Spleen (tissue), 7 donors: ENCODE measurements around the gene CCDC34.

Source experiments
- CTCF ChIP-seq, 11 experiments: fragments of 200-600 bp in 7 of 11; fragments of 450-650 bp in 4 of 11; sonication (generic) in 4 of 11; IDR thresholded peaks in 8 of 11; conservative IDR thresholded peaks in 3 of 11; 1 replicate in 7 of 11; 2 replicates in 4 of 11; pipeline versions ENCODE4 v1.4.0 to v1.8.0; 2016 to 2021; ENCODE audit warnings: antibody characterized with exemption in 11 of 11, inconsistent platforms in 4 of 11, mild to moderate bottlenecking in 1 of 11
- POLR2A ChIP-seq, 3 donors: fragments of 450-650 bp; IDR thresholded peaks; one replicate each; pipeline ENCODE4 v1.5.1; 2017; ENCODE audit warnings: antibody characterized with exemption in 3 of 3, mild to moderate bottlenecking in 1 of 3
- donor health status: DM: no; HTN: no; CAD: no; lungs with moderate emphysema.
- donor health status: DM: no; HTN: no; CAD: no.
- donor health status: DM: no; HTN: no; CAD: no.

GRCh38 chr11:27291954-27292636 is 70.9 kb downstream of the CCDC34 start:
- no peak for TF ChIP-seq CTCF (IDR thresholded peaks at IDR 0.05 in 8 of 11, conservative IDR thresholded peaks at IDR 0.05 in 3 of 11)
- TF ChIP-seq POLR2A (IDR thresholded peaks at IDR 0.05) = no peak
